Cardiac septum (tissue), 1 donor: Measurements from ENCODE around the gene DOK6. TPM values are rescaled to one million over a fixed set of nuclear protein-coding genes. Genes with fewer than 3 reads are reported as not detected.
"Not testable (repeated sequence)": the region's sequence is repeated elsewhere in the genome, so short reads cannot be mapped to it uniquely, and the experiment has no call there.

Experiments used
- DNase-seq: peaks from one replicate; pipeline ENCODE4 v3.0.0-alpha.2; 2020; ENCODE audit warnings: low spot score
- intact Hi-C: fragments of 100-400 bp; cut with DNase I; formaldehyde crosslinking; loops from one replicate; pipeline ENCODE4 v1.14.0; 2022
- total RNA-seq: library from RNA; stranded (reverse); fragmentation: NEBNext Ultra II Directional; extraction: Animal tissue kit (Norgen Biotek cat#: 25700); gene quantifications from one replicate; pipeline ENCODE4 v1.2.1, GENCODE V29; 2021
- donor health status: DM: no; HTN: no; CAD: no.

The DOK6 gene
- total RNA-seq, 1 donor from 2014 or later: 10.6 TPM

GRCh38 chr18:69658685-69659084, 258.0 kb downstream of the DOK6 start:
- DNase-seq: no peak
- intact Hi-C loops: no loop called here

- DNase-seq: no peak
- intact Hi-C loops: no loop called here
Observed at GRCh38 chr18:69659142-69659651, 258.5 kb downstream of the DOK6 start.

- intact Hi-C loops, DNase-seq: not testable (repeated sequence)
Observed at GRCh38 chr18:69662090-69662489, 261.4 kb downstream of the DOK6 start.

- no peak for DNase-seq
- intact Hi-C loops: no loop called here
Observed at GRCh38 chr18:69664399-69664798, 263.7 kb downstream of the DOK6 start.

- DNase-seq: no peak
- intact Hi-C loops: no loop called here
Observed at GRCh38 chr18:69674292-69674877, 273.7 kb downstream of the DOK6 start.

- intact Hi-C loops: no loop called here
- DNase-seq: no peak
Observed at GRCh38 chr18:69674966-69675365, 274.3 kb downstream of the DOK6 start.

GRCh38 chr18:69677595-69677994, 276.9 kb downstream of the DOK6 start:
- intact Hi-C loops: no loop called here
- DNase-seq: no peak

- no peak for DNase-seq
- intact Hi-C loops: no loop called here
Observed at GRCh38 chr18:69680123-69680522, 279.4 kb downstream of the DOK6 start.

GRCh38 chr18:69683176-69683575, 282.5 kb downstream of the DOK6 start:
- no peak for DNase-seq
- intact Hi-C loops: no loop called here

- no peak for DNase-seq
- intact Hi-C loops: no loop called here
Observed at GRCh38 chr18:69684789-69685188, 284.1 kb downstream of the DOK6 start.

- DNase-seq: no peak
- intact Hi-C loops: no loop called here
Observed at GRCh38 chr18:69686861-69687260, 286.2 kb downstream of the DOK6 start.

- intact Hi-C loops: no loop called here
- DNase-seq: no peak
Observed at GRCh38 chr18:69689121-69689759, 288.6 kb downstream of the DOK6 start.

GRCh38 chr18:69691008-69691760, 290.5 kb downstream of the DOK6 start:
- intact Hi-C loops: no loop called here
- DNase-seq: no peak

GRCh38 chr18:69697069-69697468, 296.4 kb downstream of the DOK6 start:
- intact Hi-C loops: no loop called here
- DNase-seq: no peak

GRCh38 chr18:69697689-69698088, 297.0 kb downstream of the DOK6 start:
- intact Hi-C loops: no loop called here
- DNase-seq: no peak

- no peak for DNase-seq
- intact Hi-C loops: no loop called here
Observed at GRCh38 chr18:69701305-69701704, 300.6 kb downstream of the DOK6 start.

- intact Hi-C loops: no loop called here
Observed at GRCh38 chr18:69703461-69703860, 302.8 kb downstream of the DOK6 start.

GRCh38 chr18:69705987-69706386, 305.3 kb downstream of the DOK6 start:
- DNase-seq: no peak
- intact Hi-C loops: no loop called here

More at GRCh38 chr18:69703461-69703860, 302.8 kb downstream of the DOK6 start:
- no peak for DNase-seq

GRCh38 chr18:69708844-69709243, 308.2 kb downstream of the DOK6 start:
- DNase-seq: no peak
- intact Hi-C loops: no loop called here

- intact Hi-C loops: no loop called here
- no peak for DNase-seq
Observed at GRCh38 chr18:69715191-69715795, 314.6 kb downstream of the DOK6 start.
